Measurements from ENCODE around the gene PIP5KL1. TPM values are rescaled to one million over a fixed set of nuclear protein-coding genes. Genes with fewer than 3 reads are reported as not detected.
A peak's percentile ranks its signal among the peaks of the same experiment; 100 is the strongest.

Gene PIP5KL1
- total and polyA plus RNA-seq, 2 of the 4 experiments (the other 2 are of a cell fraction): 0.36 to 3.6 TPM

- peak overlapping the region; percentile 91 for H3K23ac ChIP-seq (ENCODE audit: low read depth, low read length)
- H3K18ac ChIP-seq (ENCODE audit: low read depth, low read length): no peak overlapping the region
- H3K14ac ChIP-seq (replicated peaks; ENCODE audit: low read depth, low read length): peak overlapping the region; percentile 90
- peak overlapping the region; percentile 72; the same call in 1 of the 2 replicates for H2AK5ac ChIP-seq (ENCODE audit: low read depth, low read length)
- in situ Hi-C loops (cut with MboI; ENCODE audit: low sequenced_read_pairs): no loop called here
- H3K27ac ChIP-seq (ENCODE audit: insufficient read depth, low read length): peak overlapping the region; percentile 68
- peak overlapping the region; percentile 66 for H3K4me3 ChIP-seq (ENCODE audit: insufficient read depth, low read depth, low read length)
- no TSS peak for BruUV-seq (replicated peaks)
- peaks cover 4 to 34% of the 10 kb centered on the region in 2 experiments for H3K79me1 ChIP-seq (ENCODE audit: low read depth in 1 of 2, low read length in 2 of 2)
- H3K4ac ChIP-seq (ENCODE audit: low read depth, low read length): peak overlapping the region; percentile 76
- peak overlapping the region; percentile 24; the same call in 1 of the 2 replicates for H4K5ac ChIP-seq (ENCODE audit: low read depth, low read length)
- H2BK20ac ChIP-seq (ENCODE audit: low read depth, low read length): peak overlapping the region; percentile 47; the same call in 1 of the 2 replicates
- no peak for DNase-seq
- peak overlapping the region; percentile 65 for H4K91ac ChIP-seq (ENCODE audit: insufficient read depth, low read depth, low read length)
- TF ChIP-seq BHLHE40 (IDR thresholded peaks at IDR 0.05; ENCODE audit: low read depth, low read length): no peak
- TF ChIP-seq MXI1 (IDR thresholded peaks at IDR 0.05; ENCODE audit: borderline replicate concordance, low read depth, low read length): 0 out of 2 replicates have a peak, but pooled peaks have one; percentile 33
- H3K4me2 ChIP-seq (ENCODE audit: low read depth, low read length): peak overlapping the region; percentile 99
- H3K27me3 ChIP-seq (ENCODE audit: control insufficient read depth, insufficient read depth, low read length): no peaks in the 10 kb centered on the region
- peak overlapping the region; percentile 32; the same call in 1 of the 2 replicates for H2BK120ac ChIP-seq (ENCODE audit: low read depth, low read length)
- peaks cover 16% of the 10 kb centered on the region for H3K36me3 ChIP-seq (ENCODE audit: control insufficient read depth, insufficient read depth, low read length)
- H3K9me3 ChIP-seq (ENCODE audit: control insufficient read depth, insufficient read depth, low read length): no peaks in the 10 kb centered on the region
- CTCF ChIA-PET: interaction anchor here (1.1 kb wide), 1 partner anchor 182 kb away, joined by 3 read pairs; no protein-coding TSS in a partner anchor
- H2BK15ac ChIP-seq (ENCODE audit: low read depth, low read length): peak overlapping the region; percentile 43; the same call in 1 of the 3 replicates
- peak overlapping the region; percentile 82 for H3K9ac ChIP-seq (ENCODE audit: low read depth, low read length)
- dilution Hi-C loops (cut with HindIII; ENCODE audit: low sequenced_read_pairs, unreplicated experiment): no loop called here
- 44% methylated on average over 5 of the region's 27 CpGs; no CpG with 5 or more reads in 1 of the 2 experiments for WGBS, 2 experiments (ENCODE audit: extremely low coverage in 2 of 2, insufficient read length in 1 of 2)
- 0 out of 2 replicates have a peak overlapping the region, but pooled peaks have one; percentile 14 for H3K56ac ChIP-seq (ENCODE audit: extremely low read depth, insufficient read depth, low read length)
- peaks cover 27% of the 10 kb centered on the region for H3K4me1 ChIP-seq (ENCODE audit: control insufficient read depth, insufficient read depth, low read length)
- peak overlapping the region; percentile 97 for H2AK9ac ChIP-seq (replicated peaks; ENCODE audit: low read depth, low read length, poor library complexity)
- ATAC-seq (ENCODE audit: low read depth): no peak
- H2AFZ ChIP-seq (replicated peaks; ENCODE audit: low read length, poor library complexity): peak overlapping the region; percentile 97
- peaks cover 14% of the 10 kb centered on the region for H3K9me1 ChIP-seq (ENCODE audit: insufficient read depth, low read length)
- POLR2A ChIA-PET (ENCODE audit: unreplicated experiment): interaction anchor here (0.5 to 0.6 kb wide), 3 partner anchors 9 to 450 kb away, joined by 3 to 5 read pairs (median 4); no protein-coding TSS in a partner anchor
- H4K8ac ChIP-seq (ENCODE audit: low read depth in 2 of 2, low read length in 2 of 2): peak overlapping the region in 1 of 2 experiments; percentile 84; a peak in 1 of 4 replicates
- peaks cover 7% of the 10 kb centered on the region; the same call in 1 of the 2 replicates for H4K20me1 ChIP-seq (ENCODE audit: insufficient read depth, low read length)
- intact Hi-C loops (cut with micrococcal nuclease): loop anchor here (5.0 to 10.0 kb wide), 3 partner anchors 79 to 301 kb away; partner anchors contain the start of genes FPGS and STXBP1
- no peak overlapping the region for H2BK5ac ChIP-seq (ENCODE audit: low read depth, low read length, poor library complexity, severe bottlenecking)
Observed at GRCh38 chr9:127915801-127916719, 14.5 kb downstream of the PIP5KL1 start.

Data from IMR-90 (cell line).